DOHH2 (cell line): ENCODE data around the gene SMKR1.

ENCODE experiments used
- CTCF ChIP-seq: fragments of 200-600 bp; sonication (generic); IDR thresholded peaks from one replicate; pipeline ENCODE4 v1.5.1; 2014; ENCODE audit warnings: antibody characterized with exemption, mild to moderate bottlenecking, low read depth, low read length; ENCODE audit not compliant: poor library complexity, severe bottlenecking
- EZH2phosphoT487 ChIP-seq: fragments of 200-600 bp; sonication (generic); IDR thresholded peaks from 2 replicates; pipeline ENCODE4 v1.6.1; 2017; ENCODE audit warnings: borderline replicate concordance, mild to moderate bottlenecking, antibody characterized with exemption, low read length, moderate library complexity, mixed read lengths

- TF ChIP-seq EZH2phosphoT487 = no peak
- TF ChIP-seq CTCF = no peak
These were observed 2.3 kb upstream of the SMKR1 start for GRCh38 chr7:129499999-129500398.
